ENCODE measurements around the gene SDR9C7. TPM values are rescaled to one million over a fixed set of nuclear protein-coding genes. Genes with fewer than 3 reads are reported as not detected.
"Not testable (repeated sequence)": the region's sequence is repeated elsewhere in the genome, so short reads cannot be mapped to it uniquely, and the experiment has no call there.

Gene SDR9C7
- total RNA-seq (2014; rRNA removed) (not detected in 2 replicates), Bru-seq, nascent RNA (percentile 7 among the genes with signal in this experiment), BruChase-seq, experiment 1, labeled RNA remaining after a 6-hour chase (percentile 11 among the genes with signal in this experiment), BruChase-seq, experiment 2, labeled RNA remaining after a 2-hour chase (percentile 21 among the genes with signal in this experiment)
- long read RNA-seq = 0 reads

GRCh38 chr12:56933826-56934625 lies at the start of gene SDR9C7:
TSS of gene SDR9C7 (minus strand) at chr12:56934408. CDS start at chr12:56934261, 147 bp downstream.
- no peaks in the 10 kb centered on the region for H3K27me3 ChIP-seq (ENCODE audit: low read length)
- H3K9me2 ChIP-seq (replicated peaks; ENCODE audit: low read length) = no peaks in the 10 kb centered on the region; the same call in 1 of the 2 replicates
- H3K9ac ChIP-seq (ENCODE audit: low read length) = no peak within 1 kb of the TSS
- H3F3A ChIP-seq (ENCODE audit: low read length, unreplicated experiment) = no peaks in the 10 kb centered on the region
- H3K36me3 ChIP-seq (ENCODE audit: low read depth, low read length) = no peaks in the 10 kb centered on the region
- no peak within 1 kb of the TSS for H3K4me3 ChIP-seq (ENCODE audit: low read length)
- ChIA-PET POLR2A (ENCODE audit: unreplicated experiment) (no interaction called here), CTCF (no interaction called here)
- no TSS peak for BruUV-seq (replicated peaks)
- ATAC-seq = no peak
- H4K20me1 ChIP-seq (ENCODE audit: low read length) = no peaks in the 10 kb centered on the region
- H3K4me2 ChIP-seq (ENCODE audit: low read length) = no peak within 1 kb of the TSS
- no peaks in the 10 kb centered on the region for H3K9me3 ChIP-seq (ENCODE audit: low read length)
- no peaks in the 10 kb centered on the region for H3K79me2 ChIP-seq (ENCODE audit: low read length)
- TF ChIP-seq, protein P1, sequence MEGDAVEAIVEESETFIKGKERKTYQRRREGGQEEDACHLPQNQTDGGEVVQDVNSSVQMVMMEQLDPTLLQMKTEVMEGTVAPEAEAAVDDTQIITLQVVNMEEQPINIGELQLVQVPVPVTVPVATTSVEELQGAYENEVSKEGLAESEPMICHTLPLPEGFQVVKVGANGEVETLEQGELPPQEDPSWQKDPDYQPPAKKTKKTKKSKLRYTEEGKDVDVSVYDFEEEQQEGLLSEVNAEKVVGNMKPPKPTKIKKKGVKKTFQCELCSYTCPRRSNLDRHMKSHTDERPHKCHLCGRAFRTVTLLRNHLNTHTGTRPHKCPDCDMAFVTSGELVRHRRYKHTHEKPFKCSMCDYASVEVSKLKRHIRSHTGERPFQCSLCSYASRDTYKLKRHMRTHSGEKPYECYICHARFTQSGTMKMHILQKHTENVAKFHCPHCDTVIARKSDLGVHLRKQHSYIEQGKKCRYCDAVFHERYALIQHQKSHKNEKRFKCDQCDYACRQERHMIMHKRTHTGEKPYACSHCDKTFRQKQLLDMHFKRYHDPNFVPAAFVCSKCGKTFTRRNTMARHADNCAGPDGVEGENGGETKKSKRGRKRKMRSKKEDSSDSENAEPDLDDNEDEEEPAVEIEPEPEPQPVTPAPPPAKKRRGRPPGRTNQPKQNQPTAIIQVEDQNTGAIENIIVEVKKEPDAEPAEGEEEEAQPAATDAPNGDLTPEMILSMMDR (conservative IDR thresholded peaks at IDR 0.05; ENCODE audit: low read depth, low read length) = no peak
- TF ChIP-seq EZH2 (IDR thresholded peaks at IDR 0.05; ENCODE audit: low read length, unreplicated experiment) = no peak
- no peak for TF ChIP-seq EZH2phosphoT487 (IDR thresholded peaks at IDR 0.05; ENCODE audit: borderline replicate concordance, low read length)
- H2AFZ ChIP-seq (ENCODE audit: low read length) = no peak within 1 kb of the TSS
- peaks cover 6% of the 10 kb centered on the region; the same call in 1 of the 2 replicates for H3K4me1 ChIP-seq (ENCODE audit: insufficient read depth, low read length)
- intact Hi-C loops (cut with micrococcal nuclease) = no loop called here
- no peak within 1 kb of the TSS for H3K27ac ChIP-seq (ENCODE audit: low read length)
- peak; percentile 47 for DNase-seq

DNA sequence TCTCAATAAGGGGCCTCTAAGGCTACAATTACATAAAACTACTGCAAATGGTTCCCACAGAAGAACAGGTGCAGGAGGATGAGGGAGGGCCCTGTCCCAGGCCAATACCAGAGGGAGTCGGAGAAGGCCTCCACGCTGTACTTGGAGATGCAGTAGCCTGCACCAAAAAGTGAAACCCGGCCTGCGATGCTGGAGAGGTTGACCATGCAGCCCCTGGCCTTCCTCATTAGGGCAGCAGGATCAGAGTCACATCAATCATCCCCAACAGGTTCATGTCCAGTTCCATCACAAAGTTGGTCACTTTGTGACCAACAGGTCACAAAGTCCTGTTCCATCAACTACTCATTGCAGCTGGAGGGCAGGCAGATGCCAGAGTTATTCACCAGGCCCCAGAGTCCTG lies 49.2 kb upstream of the SDR9C7 start:
- H3K27me3 ChIP-seq (ENCODE audit: low read length) = no peaks in the 10 kb centered on the region
- no peaks in the 10 kb centered on the region for H3K9me3 ChIP-seq (ENCODE audit: low read length)
- no peak overlapping the region for H3K4me3 ChIP-seq (ENCODE audit: low read length)
- ATAC-seq (no peak), DNase-seq (no peak)
- POLR2A ChIA-PET (ENCODE audit: unreplicated experiment) = no interaction called here
- TF ChIP-seq, protein P1 (conservative IDR thresholded peaks at IDR 0.05; ENCODE audit: low read depth, low read length) = no peak
- TF ChIP-seq EZH2phosphoT487 (IDR thresholded peaks at IDR 0.05; ENCODE audit: borderline replicate concordance, low read length) (no peak), EZH2 (IDR thresholded peaks at IDR 0.05; ENCODE audit: low read length, unreplicated experiment) (no peak)
- intact Hi-C loops (cut with micrococcal nuclease) = no loop called here
- CTCF ChIA-PET = no interaction called here
- no peaks in the 10 kb centered on the region for H3K36me3 ChIP-seq (ENCODE audit: low read depth, low read length)
- H3K4me2 ChIP-seq (ENCODE audit: low read length) = no peak overlapping the region
- H2AFZ ChIP-seq (ENCODE audit: low read length) = no peak overlapping the region
- H3K4me1 ChIP-seq (ENCODE audit: insufficient read depth, low read length) = peaks cover 17% of the 10 kb centered on the region
- H4K20me1 ChIP-seq (ENCODE audit: low read length) = no peaks in the 10 kb centered on the region
- H3K27ac ChIP-seq (ENCODE audit: low read length) = no peak overlapping the region
- no peak overlapping the region for H3K9ac ChIP-seq (ENCODE audit: low read length)
- no peaks in the 10 kb centered on the region for H3F3A ChIP-seq (ENCODE audit: low read length, unreplicated experiment)
- no peaks in the 10 kb centered on the region for H3K79me2 ChIP-seq (ENCODE audit: low read length)
- no TSS peak for BruUV-seq (replicated peaks)
- H3K9me2 ChIP-seq (replicated peaks; ENCODE audit: low read length) = no peaks in the 10 kb centered on the region

DNA sequence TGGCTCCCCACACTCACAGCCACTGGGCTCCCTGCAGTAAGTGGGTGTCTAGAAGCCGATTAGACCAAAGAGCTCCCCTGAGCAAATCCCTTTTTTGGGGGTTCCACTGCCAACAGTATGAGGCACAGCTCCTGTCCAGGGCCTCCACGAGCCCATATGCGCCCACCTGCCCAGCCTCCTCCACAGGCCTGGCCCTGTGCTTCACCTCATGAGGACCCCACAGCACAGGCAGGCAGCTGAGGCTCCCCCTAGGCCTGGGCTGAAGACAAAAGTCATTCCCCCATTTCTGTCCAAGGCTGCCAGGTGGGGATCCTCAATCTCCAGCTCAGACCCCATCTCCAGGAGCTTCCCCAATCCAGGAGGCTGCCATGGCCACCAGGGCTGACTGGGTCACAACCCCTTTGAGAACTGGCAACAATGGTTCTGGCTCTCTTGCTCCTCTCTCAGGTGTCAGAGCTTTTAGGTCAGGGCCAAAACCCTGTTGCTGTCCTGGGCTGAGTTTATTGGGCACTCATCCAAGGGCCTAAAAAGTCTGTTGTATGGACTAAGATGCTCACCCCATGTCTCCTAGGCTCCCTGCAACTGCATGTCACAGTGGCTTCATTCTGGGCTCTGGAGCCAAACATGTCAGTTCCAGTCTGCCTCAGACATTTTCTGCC lies 48.5 kb upstream of the SDR9C7 start:
- H2AFZ ChIP-seq (ENCODE audit: low read length); H4K20me1 ChIP-seq (ENCODE audit: low read length); H3K27me3 ChIP-seq (ENCODE audit: low read length); POLR2A ChIA-PET (ENCODE audit: unreplicated experiment); H3K9me2 ChIP-seq (replicated peaks; ENCODE audit: low read length); H3K79me2 ChIP-seq (ENCODE audit: low read length); BruUV-seq (replicated peaks); H3K4me2 ChIP-seq (ENCODE audit: low read length); ATAC-seq; H3K27ac ChIP-seq (ENCODE audit: low read length); H3K9ac ChIP-seq (ENCODE audit: low read length); H3K9me3 ChIP-seq (ENCODE audit: low read length); intact Hi-C loops (cut with micrococcal nuclease); H3K36me3 ChIP-seq (ENCODE audit: low read depth, low read length); DNase-seq; H3F3A ChIP-seq (ENCODE audit: low read length, unreplicated experiment); H3K4me3 ChIP-seq (ENCODE audit: low read length); CTCF ChIA-PET: not testable (repeated sequence)
- peaks cover 17% of the 10 kb centered on the region for H3K4me1 ChIP-seq (ENCODE audit: insufficient read depth, low read length)
